ENCODE data around the gene MRFAP1L1. TPM values are rescaled to one million over a fixed set of nuclear protein-coding genes. Genes with fewer than 3 reads are reported as not detected.

MRFAP1L1 gene
- total and polyA plus RNA-seq, 4 donors, result 29.8 to 41.8 (median 30.7) TPM

GRCh38 chr4:6723851-6724250 lies 14.2 kb upstream of the MRFAP1L1 start (continued):
- TF ChIP-seq, protein P1, sequence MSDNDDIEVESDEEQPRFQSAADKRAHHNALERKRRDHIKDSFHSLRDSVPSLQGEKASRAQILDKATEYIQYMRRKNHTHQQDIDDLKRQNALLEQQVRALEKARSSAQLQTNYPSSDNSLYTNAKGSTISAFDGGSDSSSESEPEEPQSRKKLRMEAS (IDR thresholded peaks at IDR 0.05), result no peak

GRCh38 chr4:6722891-6723290 lies 13.2 kb upstream of the MRFAP1L1 start:
- no peaks in the 10 kb centered on the region for H3K9me3 ChIP-seq (ENCODE audit: control insufficient read depth in 4 of 4, low read length in 3 of 4)
- TF ChIP-seq FOXA1 (IDR thresholded peaks at IDR 0.05), result no peak
- TF ChIP-seq TAF1 (conservative IDR thresholded peaks at IDR 0.05), result no peak
- TF ChIP-seq, protein P2, sequence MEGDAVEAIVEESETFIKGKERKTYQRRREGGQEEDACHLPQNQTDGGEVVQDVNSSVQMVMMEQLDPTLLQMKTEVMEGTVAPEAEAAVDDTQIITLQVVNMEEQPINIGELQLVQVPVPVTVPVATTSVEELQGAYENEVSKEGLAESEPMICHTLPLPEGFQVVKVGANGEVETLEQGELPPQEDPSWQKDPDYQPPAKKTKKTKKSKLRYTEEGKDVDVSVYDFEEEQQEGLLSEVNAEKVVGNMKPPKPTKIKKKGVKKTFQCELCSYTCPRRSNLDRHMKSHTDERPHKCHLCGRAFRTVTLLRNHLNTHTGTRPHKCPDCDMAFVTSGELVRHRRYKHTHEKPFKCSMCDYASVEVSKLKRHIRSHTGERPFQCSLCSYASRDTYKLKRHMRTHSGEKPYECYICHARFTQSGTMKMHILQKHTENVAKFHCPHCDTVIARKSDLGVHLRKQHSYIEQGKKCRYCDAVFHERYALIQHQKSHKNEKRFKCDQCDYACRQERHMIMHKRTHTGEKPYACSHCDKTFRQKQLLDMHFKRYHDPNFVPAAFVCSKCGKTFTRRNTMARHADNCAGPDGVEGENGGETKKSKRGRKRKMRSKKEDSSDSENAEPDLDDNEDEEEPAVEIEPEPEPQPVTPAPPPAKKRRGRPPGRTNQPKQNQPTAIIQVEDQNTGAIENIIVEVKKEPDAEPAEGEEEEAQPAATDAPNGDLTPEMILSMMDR (IDR thresholded peaks at IDR 0.05; ENCODE audit: low read depth, low read length, missing input control), result no peak
- no peak for TF ChIP-seq RXRA (IDR thresholded peaks at IDR 0.05)
- no peak for TF ChIP-seq SP1 (IDR thresholded peaks at IDR 0.05)
- no peak for TF ChIP-seq EGR1 (IDR thresholded peaks at IDR 0.05; ENCODE audit: low read depth in 2 of 2)
- no peak for TF ChIP-seq NR2F2 (IDR thresholded peaks at IDR 0.05)
- TF ChIP-seq, protein P3, sequence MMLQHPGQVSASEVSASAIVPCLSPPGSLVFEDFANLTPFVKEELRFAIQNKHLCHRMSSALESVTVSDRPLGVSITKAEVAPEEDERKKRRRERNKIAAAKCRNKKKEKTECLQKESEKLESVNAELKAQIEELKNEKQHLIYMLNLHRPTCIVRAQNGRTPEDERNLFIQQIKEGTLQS (IDR thresholded peaks at IDR 0.05), result no peak
- 97% methylated on average over 12 of the region's 12 CpGs for WGBS
- no peak for DNase-seq (ENCODE audit: low spot score)
- H3K9ac ChIP-seq (ENCODE audit: low read depth in 1 of 2, low read length in 2 of 2), result no peak overlapping the region
- H3K4me3 ChIP-seq (ENCODE audit: low read depth in 1 of 3, low read length in 3 of 3), result no peak overlapping the region
- no peaks in the 10 kb centered on the region for H3K27me3 ChIP-seq (ENCODE audit: control insufficient read depth in 4 of 4, insufficient read depth in 4 of 4, low read length in 3 of 4)
- H3K4me1 ChIP-seq (ENCODE audit: control insufficient read depth in 4 of 4, insufficient read depth in 4 of 4, low read length in 3 of 4), result peaks cover 0 to 11% (median 4%) of the 10 kb centered on the region in 4 donors
- H3K27ac ChIP-seq (ENCODE audit: low read depth in 1 of 2, low read length in 2 of 2), result no peak overlapping the region
- no peaks in the 10 kb centered on the region for H3K36me3 ChIP-seq (ENCODE audit: control insufficient read depth in 4 of 4, insufficient read depth in 3 of 4, low read depth in 1 of 4, low read length in 3 of 4)

- no peak overlapping the region for H3K9ac ChIP-seq (ENCODE audit: low read depth in 1 of 2, low read length in 2 of 2)
- TF ChIP-seq, protein P4, sequence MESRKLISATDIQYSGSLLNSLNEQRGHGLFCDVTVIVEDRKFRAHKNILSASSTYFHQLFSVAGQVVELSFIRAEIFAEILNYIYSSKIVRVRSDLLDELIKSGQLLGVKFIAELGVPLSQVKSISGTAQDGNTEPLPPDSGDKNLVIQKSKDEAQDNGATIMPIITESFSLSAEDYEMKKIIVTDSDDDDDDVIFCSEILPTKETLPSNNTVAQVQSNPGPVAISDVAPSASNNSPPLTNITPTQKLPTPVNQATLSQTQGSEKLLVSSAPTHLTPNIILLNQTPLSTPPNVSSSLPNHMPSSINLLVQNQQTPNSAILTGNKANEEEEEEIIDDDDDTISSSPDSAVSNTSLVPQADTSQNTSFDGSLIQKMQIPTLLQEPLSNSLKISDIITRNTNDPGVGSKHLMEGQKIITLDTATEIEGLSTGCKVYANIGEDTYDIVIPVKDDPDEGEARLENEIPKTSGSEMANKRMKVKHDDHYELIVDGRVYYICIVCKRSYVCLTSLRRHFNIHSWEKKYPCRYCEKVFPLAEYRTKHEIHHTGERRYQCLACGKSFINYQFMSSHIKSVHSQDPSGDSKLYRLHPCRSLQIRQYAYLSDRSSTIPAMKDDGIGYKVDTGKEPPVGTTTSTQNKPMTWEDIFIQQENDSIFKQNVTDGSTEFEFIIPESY (IDR thresholded peaks at IDR 0.05), result no peak
- TF ChIP-seq JUND (IDR thresholded peaks at IDR 0.05) (no peak), RAD21 (IDR thresholded peaks at IDR 0.05) (no peak), TAF1 (conservative IDR thresholded peaks at IDR 0.05) (no peak), HNF4G (IDR thresholded peaks at IDR 0.05) (no peak), GABPA (IDR thresholded peaks at IDR 0.05 in 1 of 2, conservative IDR thresholded peaks at IDR 0.05 in 1 of 2) (no peak), REST (IDR thresholded peaks at IDR 0.05) (no peak), EGR1 (IDR thresholded peaks at IDR 0.05; ENCODE audit: low read depth in 2 of 2) (no peak), HNF4A (conservative IDR thresholded peaks at IDR 0.05) (no peak), FOXA1 (IDR thresholded peaks at IDR 0.05) (no peak), FOXA2 (IDR thresholded peaks at IDR 0.05) (no peak), RXRA (IDR thresholded peaks at IDR 0.05) (no peak), YY1 (IDR thresholded peaks at IDR 0.05) (no peak), SP1 (IDR thresholded peaks at IDR 0.05) (no peak)
- TF ChIP-seq, protein P3 (IDR thresholded peaks at IDR 0.05), result no peak
- TF ChIP-seq, protein P1 (IDR thresholded peaks at IDR 0.05), result no peak
- WGBS, result 98% methylated on average over 10 of the region's 10 CpGs
- H3K4me1 ChIP-seq (ENCODE audit: control insufficient read depth in 4 of 4, insufficient read depth in 4 of 4, low read length in 3 of 4), result peaks cover 0 to 21% (median 12%) of the 10 kb centered on the region in 4 donors
- no peak for DNase-seq (ENCODE audit: low spot score)
- H3K36me3 ChIP-seq (ENCODE audit: control insufficient read depth in 4 of 4, insufficient read depth in 3 of 4, low read depth in 1 of 4, low read length in 3 of 4), result no peaks in the 10 kb centered on the region
- H3K4me3 ChIP-seq (ENCODE audit: low read depth in 1 of 3, low read length in 3 of 3), result no peak overlapping the region
- H3K27ac ChIP-seq (ENCODE audit: low read depth in 1 of 2, low read length in 2 of 2), result no peak overlapping the region
- H3K9me3 ChIP-seq (ENCODE audit: control insufficient read depth in 4 of 4, low read length in 3 of 4), result no peaks in the 10 kb centered on the region
- H3K27me3 ChIP-seq (ENCODE audit: control insufficient read depth in 4 of 4, insufficient read depth in 4 of 4, low read length in 3 of 4), result no peaks in the 10 kb centered on the region
These were observed 11.5 kb upstream of the MRFAP1L1 start for GRCh38 chr4:6721121-6721520.
